Epithelial cell of esophagus (primary cell): ENCODE measurements around the gene REEP5.
"Not testable (repeated sequence)": the region's sequence is repeated elsewhere in the genome, so short reads cannot be mapped to it uniquely, and the experiment has no call there.

ENCODE experiments used
- DNase-seq: peaks from one replicate; pipeline ENCODE4 v3.0.0; 2010; ENCODE audit warnings: low read depth
- H3K4me3 ChIP-seq: 2 replicates; pipeline ENCODE4 v1.5.1; 2011; ENCODE audit warnings: mild to moderate bottlenecking, low read length, control low read depth
- CTCF ChIP-seq: IDR thresholded peaks from 2 replicates; pipeline ENCODE4 v1.5.1; 2011; ENCODE audit warnings: low read depth, mild to moderate bottlenecking, low read length, control low read depth, inconsistent platforms; ENCODE audit not compliant: insufficient read depth; ENCODE audit errors: missing control alignments

The REEP5 gene

GRCh38 chr5:112921833-112922817, at the start of gene REEP5:
Gene REEP5, minus strand, starts transcription at chr5:112922227. Its CDS starts 37 bp downstream, at chr5:112922190.
- TF ChIP-seq CTCF: peak; percentile 44
- DNase-seq: peak; percentile 81
- peak within 1 kb of the TSS; percentile 87 for H3K4me3 ChIP-seq

DNA sequence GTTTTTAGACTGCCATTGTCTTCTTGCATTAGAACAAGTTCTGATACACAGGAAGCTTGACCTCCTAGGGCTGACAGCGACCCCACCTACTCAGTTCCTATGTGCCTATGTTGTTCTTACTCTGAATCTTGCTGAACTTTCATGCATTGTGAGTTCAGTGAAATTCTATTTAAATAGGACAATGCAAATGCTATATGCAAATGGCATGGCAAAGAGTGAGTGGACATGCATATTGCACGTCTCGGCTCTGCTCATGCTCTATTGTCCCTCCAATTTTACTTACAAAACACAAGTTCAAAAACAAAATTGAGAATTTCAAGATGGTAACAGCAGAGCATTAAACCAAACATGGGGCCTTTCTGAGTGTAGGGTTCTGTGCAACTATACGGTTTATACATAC, 49.2 kb upstream of the REEP5 start:
- no peak for TF ChIP-seq CTCF
- H3K4me3 ChIP-seq: no peak overlapping the region

GRCh38 chr5:112968411-112969106, 46.5 kb upstream of the REEP5 start:
- TF ChIP-seq CTCF: no peak
- no peak overlapping the region for H3K4me3 ChIP-seq
- peak; percentile 50 for DNase-seq

More for the DNA sequence above, 49.2 kb upstream of the REEP5 start:
- no peak for DNase-seq

DNA sequence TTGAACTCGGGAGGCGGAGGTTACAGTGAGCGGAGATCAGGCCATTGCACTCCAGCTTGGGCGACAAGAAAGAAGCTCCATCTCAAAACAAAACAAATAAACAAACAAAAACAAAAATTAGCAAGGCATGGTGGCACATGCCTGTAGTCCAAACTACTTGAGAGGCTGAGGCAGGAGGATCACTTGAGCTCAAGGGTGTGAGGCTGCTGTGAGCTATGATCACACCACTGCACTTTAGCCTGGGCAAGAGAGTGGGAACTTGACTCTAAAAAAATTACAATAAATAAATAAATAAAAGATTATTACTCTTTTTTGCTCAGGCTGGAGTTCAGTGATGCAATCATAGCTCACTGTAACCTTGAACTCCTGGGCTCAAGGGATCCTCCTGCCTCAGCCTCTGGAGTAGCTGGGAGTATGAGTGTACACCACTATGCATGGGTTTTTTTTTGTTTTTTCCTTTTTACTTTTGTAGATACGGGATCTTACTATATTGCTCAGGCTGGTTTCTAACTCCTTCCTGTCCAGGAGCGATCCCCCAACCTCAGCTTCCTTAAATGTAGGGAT, 45.6 kb upstream of the REEP5 start:
- no peak for DNase-seq
- TF ChIP-seq CTCF: no peak
- no peak overlapping the region for H3K4me3 ChIP-seq

- TF ChIP-seq CTCF: no peak
- H3K4me3 ChIP-seq: no peak overlapping the region
- DNase-seq: no peak
These were observed 43.8 kb upstream of the REEP5 start for GRCh38 chr5:112965733-112966306.

DNA sequence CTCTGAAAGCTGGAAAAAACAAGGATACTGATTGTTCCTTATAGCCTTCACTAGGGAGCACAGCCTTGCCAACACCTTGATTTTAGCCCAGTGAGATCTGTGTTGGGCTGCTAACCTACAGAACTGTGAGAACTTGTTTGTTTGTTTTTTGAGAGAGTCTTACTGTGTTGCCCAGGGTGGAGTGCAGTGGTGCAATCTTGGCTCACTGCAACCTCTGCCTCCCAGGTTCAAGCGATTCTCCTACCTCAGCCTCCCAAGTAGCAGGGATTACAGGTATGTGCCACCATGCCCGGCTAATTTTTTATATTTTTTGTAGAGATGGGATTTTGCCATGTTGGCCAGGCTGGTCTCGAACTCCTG, 41.3 kb upstream of the REEP5 start:
- DNase-seq, H3K4me3 ChIP-seq: not testable (repeated sequence)
